K562 (cell line): Measurements from ENCODE around the gene HSD17B8. TPM values are rescaled to one million over a fixed set of nuclear protein-coding genes. Genes with fewer than 3 reads are reported as not detected.

Experiments used
- CC2D1A ChIP-seq: fragments of 450-650 bp; IDR thresholded peaks from 2 replicates; pipeline ENCODE4 v1.6.1; 2017; ENCODE audit warnings: mild to moderate bottlenecking
- CREM ChIP-seq: IDR thresholded peaks from 2 replicates; pipeline ENCODE4 v1.6.1; 2014; ENCODE audit warnings: antibody characterized with exemption, low read depth
- CXXC5 ChIP-seq: fragments of 250-450 bp; sonication (Bioruptor Pico); IDR thresholded peaks from 2 replicates; pipeline ENCODE4 v1.8.0; 2022; ENCODE audit warnings: inconsistent platforms, mild to moderate bottlenecking, moderate library complexity
- FOSL1 ChIP-seq: fragments of 200-800 bp; sonication (Bioruptor generic); conservative IDR thresholded peaks from 2 replicates; pipeline ENCODE4 v1.6.1; 2016; ENCODE audit warnings: missing genetic modification characterization, missing compliant biosample characterization
- FOXK2 ChIP-seq, 2 experiments: fragments of 450-650 bp; IDR thresholded peaks in 1 of 2; conservative IDR thresholded peaks in 1 of 2; 2 replicates each; pipeline ENCODE4 v1.6.1; 2016; ENCODE audit warnings: low read depth in 2 of 2, mild to moderate bottlenecking in 1 of 2
- GATAD2A ChIP-seq: fragments of 450-650 bp; IDR thresholded peaks from 2 replicates; pipeline ENCODE4 v1.6.1; 2017
- KLF16 ChIP-seq: IDR thresholded peaks from 2 replicates; pipeline ENCODE4 v1.6.1; 2016; ENCODE audit warnings: antibody characterized with exemption
- MCM2 ChIP-seq: fragments of 450-650 bp; IDR thresholded peaks from 2 replicates; pipeline ENCODE4 v1.6.1; 2017; ENCODE audit warnings: low read depth, mild to moderate bottlenecking
- NRF1 ChIP-seq, 2 experiments: fragments of 450-650 bp; IDR thresholded peaks in 1 of 2; conservative IDR thresholded peaks in 1 of 2; 2 replicates each; pipeline ENCODE4 v1.6.1; 2014; ENCODE audit warnings: mild to moderate bottlenecking in 2 of 2
- SMC3 ChIP-seq: conservative IDR thresholded peaks from 2 replicates; pipeline ENCODE4 v1.6.1; 2011; ENCODE audit warnings: low read depth, low read length, improper control_type of control experiment; ENCODE audit not compliant: insufficient read depth
- TAF1 ChIP-seq: IDR thresholded peaks from 2 replicates; pipeline ENCODE4 v1.6.1; 2011; ENCODE audit warnings: mild to moderate bottlenecking, low read length, moderate library complexity; ENCODE audit not compliant: insufficient read depth, control insufficient read depth, severe bottlenecking; ENCODE audit errors: extremely low read depth
- ZFP1 ChIP-seq: fragments of 450-650 bp; formaldehyde crosslinking; IDR thresholded peaks from 2 replicates; pipeline ENCODE4 v1.4.0; 2020; ENCODE audit warnings: mild to moderate bottlenecking, mixed read lengths
- ZNF197 ChIP-seq: fragments of 200-800 bp; sonication (Bioruptor generic); IDR thresholded peaks from 2 replicates; pipeline ENCODE4 v1.6.1; 2016; ENCODE audit warnings: low read depth, missing genetic modification characterization, missing compliant biosample characterization
- polyA plus RNA-seq, 8 experiments: library from polyadenylated mRNA; depleted of rRNA in 4 of 8; stranded (reverse) in 5 of 8; unstranded in 3 of 8; fragments of >200 nt; fragmentation: Nextera tagmentation in 2 of 8; fragmentation: Illumina TruSeq in 1 of 8; extraction: Ambion mirVana in 2 of 8; extraction: Trizol in 1 of 8; gene quantifications; 2 replicates each; pipeline versions ENCODE4 v1.2.1 to v1.2.3, GENCODE V29; 2011 to 2014; ENCODE audit warnings: inconsistent platforms in 1 of 8, missing spikeins in 1 of 8
- total RNA-seq, 7 experiments: library from RNA; depleted of rRNA in 6 of 7; stranded (reverse); fragments of >200 nt in 6 of 7; fragmentation: Illumina TruSeq in 2 of 7; extraction: Trizol in 2 of 7; gene quantifications; 2 replicates each; pipeline versions ENCODE4 v1.2.1 to v1.2.3, GENCODE V29; 2011 to 2021; ENCODE audit warnings: low replicate concordance in 1 of 7
- TF ChIP-seq, protein P1 (sequence below): fragments of 450-650 bp; IDR thresholded peaks from 2 replicates; pipeline ENCODE4 v1.6.1; 2018; ENCODE audit not compliant: partially characterized antibody
- TF ChIP-seq, protein P2 (sequence below): sonication (generic); formaldehyde crosslinking; IDR thresholded peaks from 2 replicates; pipeline ENCODE4 v1.8.1; 2023; ENCODE audit warnings: mild to moderate bottlenecking, missing genetic modification reagents, moderate library complexity
- TF ChIP-seq, protein P3 (sequence below), 3 experiments: IDR thresholded peaks in 2 of 3; conservative IDR thresholded peaks in 1 of 3; 2 replicates each; pipeline ENCODE4 v1.5.1; 2011 to 2012; ENCODE audit warnings: low read length in 3 of 3, mild to moderate bottlenecking in 3 of 3, control low read depth in 2 of 3, improper control_type of control experiment in 1 of 3, inconsistent platforms in 1 of 3, low read depth in 1 of 3, mixed read lengths in 1 of 3, moderate library complexity in 1 of 3; ENCODE audit not compliant: insufficient read depth in 2 of 3
- TF ChIP-seq, protein P4 (sequence below), 2 experiments: fragments of 450-650 bp; conservative IDR thresholded peaks; 2 replicates each; pipeline ENCODE4 v1.6.1; 2017; ENCODE audit warnings: mild to moderate bottlenecking in 2 of 2, moderate library complexity in 2 of 2

HSD17B8 gene
- total and polyA plus RNA-seq, 9 of the 15 experiments (the other 6 are each of a cell fraction or from before 2014, with no cell fraction given), result 3.7 to 35.2 (median 14.2) TPM

DNA sequence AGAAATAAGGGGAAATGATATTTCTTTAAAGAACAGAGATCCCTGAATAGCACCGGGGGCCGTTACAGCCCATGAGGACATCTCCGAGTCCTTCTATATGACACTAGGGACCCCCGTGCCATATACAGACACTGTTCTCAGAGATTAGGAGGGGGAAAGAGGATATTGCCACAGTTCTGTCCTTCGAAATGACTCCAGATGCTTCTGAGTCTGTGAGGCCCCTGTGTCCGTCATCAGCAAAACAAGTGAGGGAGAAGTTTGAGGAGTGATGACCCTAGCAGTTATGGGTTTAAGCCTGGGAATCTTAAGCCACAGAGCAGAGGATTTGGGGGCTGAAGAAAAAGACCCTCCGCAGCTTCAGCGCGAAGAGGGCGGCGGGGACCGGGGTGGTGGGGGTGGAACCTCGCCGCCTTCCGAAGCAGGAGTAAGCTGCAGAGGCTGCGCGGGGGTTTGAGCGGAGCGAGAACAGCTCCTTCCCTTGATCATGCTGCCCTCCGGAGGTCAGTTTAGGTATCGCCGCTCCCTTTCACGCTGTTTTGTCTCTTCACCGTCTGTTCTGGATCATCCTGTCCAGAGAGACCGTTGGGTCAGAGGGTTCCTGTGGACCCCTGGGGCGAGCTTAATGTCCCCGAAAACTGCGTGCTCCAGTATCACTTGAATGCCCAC, 43.7 kb downstream of the HSD17B8 start (continued):
- TF ChIP-seq, protein P1, sequence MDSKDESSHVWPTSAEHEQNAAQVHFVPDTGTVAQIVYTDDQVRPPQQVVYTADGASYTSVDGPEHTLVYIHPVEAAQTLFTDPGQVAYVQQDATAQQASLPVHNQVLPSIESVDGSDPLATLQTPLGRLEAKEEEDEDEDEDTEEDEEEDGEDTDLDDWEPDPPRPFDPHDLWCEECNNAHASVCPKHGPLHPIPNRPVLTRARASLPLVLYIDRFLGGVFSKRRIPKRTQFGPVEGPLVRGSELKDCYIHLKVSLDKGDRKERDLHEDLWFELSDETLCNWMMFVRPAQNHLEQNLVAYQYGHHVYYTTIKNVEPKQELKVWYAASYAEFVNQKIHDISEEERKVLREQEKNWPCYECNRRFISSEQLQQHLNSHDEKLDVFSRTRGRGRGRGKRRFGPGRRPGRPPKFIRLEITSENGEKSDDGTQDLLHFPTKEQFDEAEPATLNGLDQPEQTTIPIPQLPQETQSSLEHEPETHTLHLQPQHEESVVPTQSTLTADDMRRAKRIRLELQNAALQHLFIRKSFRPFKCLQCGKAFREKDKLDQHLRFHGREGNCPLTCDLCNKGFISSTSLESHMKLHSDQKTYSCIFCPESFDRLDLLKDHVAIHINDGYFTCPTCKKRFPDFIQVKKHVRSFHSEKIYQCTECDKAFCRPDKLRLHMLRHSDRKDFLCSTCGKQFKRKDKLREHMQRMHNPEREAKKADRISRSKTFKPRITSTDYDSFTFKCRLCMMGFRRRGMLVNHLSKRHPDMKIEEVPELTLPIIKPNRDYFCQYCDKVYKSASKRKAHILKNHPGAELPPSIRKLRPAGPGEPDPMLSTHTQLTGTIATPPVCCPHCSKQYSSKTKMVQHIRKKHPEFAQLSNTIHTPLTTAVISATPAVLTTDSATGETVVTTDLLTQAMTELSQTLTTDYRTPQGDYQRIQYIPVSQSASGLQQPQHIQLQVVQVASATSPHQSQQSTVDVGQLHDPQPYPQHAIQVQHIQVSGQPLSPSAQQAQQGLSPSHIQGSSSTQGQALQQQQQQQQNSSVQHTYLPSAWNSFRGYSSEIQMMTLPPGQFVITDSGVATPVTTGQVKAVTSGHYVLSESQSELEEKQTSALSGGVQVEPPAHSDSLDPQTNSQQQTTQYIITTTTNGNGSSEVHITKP, result peak; percentile 7
- 0 out of 2 replicates have a peak, but pooled peaks have one; percentile 5 for TF ChIP-seq FOSL1 (tag)
- 0 out of 2 replicates have a peak, but pooled peaks have one; percentile 7 for TF ChIP-seq KLF16
- peak; percentile 35 for TF ChIP-seq CXXC5
- TF ChIP-seq ZFP1 (CRISPR knock-in tag), result no peak
- peak; percentile 76 to 83 for TF ChIP-seq NRF1 (conservative IDR thresholded peaks at IDR 0.05 in 1 of 2, IDR thresholded peaks at IDR 0.05 in 1 of 2)
- TF ChIP-seq, protein P2, sequence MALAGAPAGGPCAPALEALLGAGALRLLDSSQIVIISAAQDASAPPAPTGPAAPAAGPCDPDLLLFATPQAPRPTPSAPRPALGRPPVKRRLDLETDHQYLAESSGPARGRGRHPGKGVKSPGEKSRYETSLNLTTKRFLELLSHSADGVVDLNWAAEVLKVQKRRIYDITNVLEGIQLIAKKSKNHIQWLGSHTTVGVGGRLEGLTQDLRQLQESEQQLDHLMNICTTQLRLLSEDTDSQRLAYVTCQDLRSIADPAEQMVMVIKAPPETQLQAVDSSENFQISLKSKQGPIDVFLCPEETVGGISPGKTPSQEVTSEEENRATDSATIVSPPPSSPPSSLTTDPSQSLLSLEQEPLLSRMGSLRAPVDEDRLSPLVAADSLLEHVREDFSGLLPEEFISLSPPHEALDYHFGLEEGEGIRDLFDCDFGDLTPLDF, result 0 out of 2 replicates have a peak, but pooled peaks have one; percentile 44
- TF ChIP-seq, protein P3, sequence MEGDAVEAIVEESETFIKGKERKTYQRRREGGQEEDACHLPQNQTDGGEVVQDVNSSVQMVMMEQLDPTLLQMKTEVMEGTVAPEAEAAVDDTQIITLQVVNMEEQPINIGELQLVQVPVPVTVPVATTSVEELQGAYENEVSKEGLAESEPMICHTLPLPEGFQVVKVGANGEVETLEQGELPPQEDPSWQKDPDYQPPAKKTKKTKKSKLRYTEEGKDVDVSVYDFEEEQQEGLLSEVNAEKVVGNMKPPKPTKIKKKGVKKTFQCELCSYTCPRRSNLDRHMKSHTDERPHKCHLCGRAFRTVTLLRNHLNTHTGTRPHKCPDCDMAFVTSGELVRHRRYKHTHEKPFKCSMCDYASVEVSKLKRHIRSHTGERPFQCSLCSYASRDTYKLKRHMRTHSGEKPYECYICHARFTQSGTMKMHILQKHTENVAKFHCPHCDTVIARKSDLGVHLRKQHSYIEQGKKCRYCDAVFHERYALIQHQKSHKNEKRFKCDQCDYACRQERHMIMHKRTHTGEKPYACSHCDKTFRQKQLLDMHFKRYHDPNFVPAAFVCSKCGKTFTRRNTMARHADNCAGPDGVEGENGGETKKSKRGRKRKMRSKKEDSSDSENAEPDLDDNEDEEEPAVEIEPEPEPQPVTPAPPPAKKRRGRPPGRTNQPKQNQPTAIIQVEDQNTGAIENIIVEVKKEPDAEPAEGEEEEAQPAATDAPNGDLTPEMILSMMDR (IDR thresholded peaks at IDR 0.05 in 2 of 3, conservative IDR thresholded peaks at IDR 0.05 in 1 of 3; ENCODE audit: insufficient read depth in 2 of 3, low read depth in 1 of 3, low read length in 3 of 3), result peak; percentile 96 to 98 (median 98)
- TF ChIP-seq SMC3, result peak; percentile 82
- peak; percentile 90 for TF ChIP-seq CC2D1A
- TF ChIP-seq FOXK2 (conservative IDR thresholded peaks at IDR 0.05 in 1 of 2, IDR thresholded peaks at IDR 0.05 in 1 of 2; ENCODE audit: low read depth in 2 of 2), result peak in 1 of 2 experiments; percentile 23; a peak in 2 of 4 replicates
- TF ChIP-seq ZNF197, result no peak
- 0 out of 2 replicates have a peak, but pooled peaks have one; percentile 34 for TF ChIP-seq CREM
- peak; percentile 21 for TF ChIP-seq TAF1
- TF ChIP-seq, protein P4, sequence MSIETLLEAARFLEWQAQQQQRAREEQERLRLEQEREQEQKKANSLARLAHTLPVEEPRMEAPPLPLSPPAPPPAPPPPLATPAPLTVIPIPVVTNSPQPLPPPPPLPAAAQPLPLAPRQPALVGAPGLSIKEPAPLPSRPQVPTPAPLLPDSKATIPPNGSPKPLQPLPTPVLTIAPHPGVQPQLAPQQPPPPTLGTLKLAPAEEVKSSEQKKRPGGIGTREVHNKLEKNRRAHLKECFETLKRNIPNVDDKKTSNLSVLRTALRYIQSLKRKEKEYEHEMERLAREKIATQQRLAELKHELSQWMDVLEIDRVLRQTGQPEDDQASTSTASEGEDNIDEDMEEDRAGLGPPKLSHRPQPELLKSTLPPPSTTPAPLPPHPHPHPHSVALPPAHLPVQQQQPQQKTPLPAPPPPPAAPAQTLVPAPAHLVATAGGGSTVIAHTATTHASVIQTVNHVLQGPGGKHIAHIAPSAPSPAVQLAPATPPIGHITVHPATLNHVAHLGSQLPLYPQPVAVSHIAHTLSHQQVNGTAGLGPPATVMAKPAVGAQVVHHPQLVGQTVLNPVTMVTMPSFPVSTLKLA (conservative IDR thresholded peaks at IDR 0.05), result peak in 1 of 2 experiments; percentile 21; a peak in 1 of 4 replicates
- no peak for TF ChIP-seq MCM2
- 0 out of 2 replicates have a peak, but pooled peaks have one; percentile 9 for TF ChIP-seq GATAD2A
